GM19239 (cell line): ENCODE measurements around the gene PCDHA3.
"Not testable (repeated sequence)": the region's sequence is repeated elsewhere in the genome, so short reads cannot be mapped to it uniquely, and the experiment has no call there.

Experiments
- DNase-seq: peaks from one replicate; pipeline ENCODE4 v3.0.0; 2011; ENCODE audit warnings: low spot score; ENCODE audit not compliant: insufficient read length
- FAIRE-seq: peaks from 2 replicates; lab custom pipeline; 2011; peaks lifted over from hg19 to GRCh38; lab: Jason Lieb, UNC

The PCDHA3 gene

DNA sequence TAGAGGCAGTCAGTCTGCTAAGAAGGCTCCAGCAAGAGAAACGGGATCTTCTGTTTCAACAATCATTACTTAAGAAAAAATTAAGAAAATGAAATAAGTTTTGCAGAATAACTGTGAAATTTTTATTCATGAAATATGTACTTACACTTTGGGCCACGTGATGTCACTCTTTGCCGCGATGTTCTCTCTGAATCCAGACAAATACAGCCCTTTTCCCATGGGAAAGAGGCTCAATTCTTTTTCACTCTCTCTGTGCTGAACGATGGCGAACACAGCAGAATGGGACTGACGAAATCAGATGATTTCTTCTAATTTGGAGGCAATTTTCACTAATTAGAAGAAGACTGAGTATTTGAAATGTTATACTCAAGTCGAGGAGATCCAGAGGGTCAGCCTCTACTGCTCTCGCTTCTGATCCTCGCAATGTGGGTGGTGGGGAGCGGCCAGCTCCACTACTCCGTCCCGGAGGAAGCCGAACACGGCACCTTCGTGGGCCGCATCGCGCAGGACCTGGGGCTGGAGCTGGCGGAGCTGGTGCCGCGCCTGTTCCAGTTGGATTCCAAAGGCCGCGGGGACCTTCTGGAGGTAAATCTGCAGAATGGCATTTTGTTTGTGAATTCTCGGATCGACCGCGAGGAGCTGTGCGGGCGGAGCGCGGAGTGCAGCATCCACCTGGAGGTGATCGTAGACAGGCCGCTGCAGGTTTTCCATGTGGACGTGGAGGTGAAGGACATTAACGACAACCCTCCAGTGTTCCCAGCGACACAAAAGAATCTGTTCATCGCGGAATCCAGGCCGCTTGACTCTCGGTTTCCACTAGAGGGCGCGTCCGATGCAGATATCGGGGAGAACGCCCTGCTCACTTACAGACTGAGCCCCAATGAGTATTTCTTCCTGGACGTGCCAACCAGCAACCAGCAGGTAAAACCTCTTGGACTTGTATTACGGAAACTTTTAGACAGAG lies 47.6 kb downstream of the PCDHA3 start, which contains the start of gene PCDHA9:
PCDHA9 (plus strand) TSS at position 244 of the 964 bp plus-strand sequence; CDS start at position 358, 114 bp downstream.
- DNase-seq, FAIRE-seq: not testable (repeated sequence)

DNA sequence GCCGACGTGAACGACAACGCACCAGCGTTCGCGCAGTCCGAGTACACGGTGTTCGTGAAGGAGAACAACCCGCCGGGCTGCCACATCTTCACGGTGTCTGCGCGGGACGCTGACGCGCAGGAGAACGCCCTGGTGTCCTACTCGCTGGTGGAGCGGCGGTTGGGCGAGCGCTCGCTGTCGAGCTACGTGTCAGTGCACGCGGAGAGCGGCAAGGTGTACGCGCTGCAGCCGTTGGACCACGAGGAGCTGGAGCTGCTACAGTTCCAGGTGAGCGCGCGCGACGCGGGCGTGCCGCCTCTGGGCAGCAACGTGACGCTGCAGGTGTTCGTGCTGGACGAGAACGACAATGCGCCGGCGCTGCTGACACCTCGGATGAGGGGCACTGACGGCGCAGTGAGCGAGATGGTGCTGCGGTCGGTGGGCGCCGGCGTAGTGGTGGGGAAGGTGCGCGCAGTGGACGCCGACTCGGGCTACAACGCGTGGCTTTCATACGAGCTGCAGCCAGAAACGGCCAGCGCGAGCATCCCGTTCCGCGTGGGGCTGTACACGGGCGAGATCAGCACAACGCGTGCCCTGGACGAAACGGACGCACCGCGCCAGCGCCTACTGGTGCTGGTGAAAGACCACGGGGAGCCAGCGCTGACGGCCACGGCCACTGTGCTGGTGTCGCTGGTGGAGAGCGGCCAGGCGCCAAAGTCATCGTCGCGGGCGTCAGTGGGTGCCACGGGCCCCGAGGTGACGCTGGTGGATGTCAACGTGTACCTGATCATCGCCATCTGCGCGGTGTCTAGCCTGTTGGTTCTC lies 49.2 kb downstream of the PCDHA3 start:
- not testable (repeated sequence) for FAIRE-seq, DNase-seq
